ENCODE measurements around the gene CNDP2. TPM values are rescaled to one million over a fixed set of nuclear protein-coding genes. Genes with fewer than 3 reads are reported as not detected.

Gene CNDP2
- total and polyA plus RNA-seq, 2 of the 13 experiments (the other 11 are each of a cell fraction or from before 2014, with no cell fraction given), result 64.7 to 80.8 TPM

- ATAC-seq (no peak), DNase-seq (ENCODE audit: low spot score) (no peak), FAIRE-seq (no peak)
- ChIA-PET POLR2A (no interaction called here), CTCF (ENCODE audit: low intra/inter-chr PET ratio, low total read pairs) (no interaction called here)
- intact Hi-C loops (cut with micrococcal nuclease; ENCODE audit: unreplicated experiment), result no loop called here
- BruUV-seq (replicated peaks), result no TSS peak
- H3K4me3 ChIP-seq (replicated peaks in 1 of 3; ENCODE audit: insufficient read depth in 1 of 3, low read depth in 2 of 3, low read length in 3 of 3), result no peak overlapping the region
- in situ Hi-C loops (cut with HindIII; ENCODE audit: extremely low pct_ligation_motif_present, low pct_unique_long_range_greater_than_20kb), result no loop called here
- no peak overlapping the region for H3K4me2 ChIP-seq (ENCODE audit: low read depth, low read length)
- H3K27ac ChIP-seq (ENCODE audit: extremely low read length, insufficient read depth, low read length), result no peak overlapping the region
- H3K79me2 ChIP-seq (ENCODE audit: insufficient read depth, low read length), result no peaks in the 10 kb centered on the region
- no peaks in the 10 kb centered on the region for H3K9me3 ChIP-seq (ENCODE audit: low read length)
- H3K4me1 ChIP-seq (ENCODE audit: insufficient read depth, low read length), result peaks cover 9% of the 10 kb centered on the region
- no peaks in the 10 kb centered on the region for H3K27me3 ChIP-seq (ENCODE audit: control insufficient read depth in 1 of 2, insufficient read depth in 2 of 2, low read length in 2 of 2)
- no peak for TF ChIP-seq MAFK (conservative IDR thresholded peaks at IDR 0.05 in 1 of 2, IDR thresholded peaks at IDR 0.05 in 1 of 2; ENCODE audit: low read length in 2 of 2)
- TF ChIP-seq RFX5 (IDR thresholded peaks at IDR 0.05; ENCODE audit: low read depth, low read length), result no peak
- peak; percentile 78 for TF ChIP-seq ZNF629 (CRISPR knock-in tag; conservative IDR thresholded peaks at IDR 0.05)
- WGBS (ENCODE audit: low lambda C conversion rate), result 95% methylated on average over 22 of the region's 27 CpGs
- no peaks in the 10 kb centered on the region for H4K20me1 ChIP-seq (ENCODE audit: insufficient read depth, low read length)
- no peak overlapping the region for H2AFZ ChIP-seq (ENCODE audit: low read length)
- no peak overlapping the region for H3K9ac ChIP-seq (ENCODE audit: insufficient read depth, low read depth, low read length)
- peaks cover 31 to 89% of the 10 kb centered on the region in 2 experiments for H3K36me3 ChIP-seq (replicated peaks in 1 of 2; ENCODE audit: control insufficient read depth in 1 of 2, insufficient read depth in 2 of 2, low read length in 2 of 2)
Observed at GRCh38 chr18:74513149-74513882, 17.2 kb downstream of the CNDP2 start.

GRCh38 chr18:74513883-74514205, 17.7 kb downstream of the CNDP2 start:
- ChIA-PET CTCF (ENCODE audit: low intra/inter-chr PET ratio, low total read pairs) (no interaction called here), POLR2A (no interaction called here)
- TF ChIP-seq ZBTB33 (CRISPR knock-in tag; IDR thresholded peaks at IDR 0.05), result peak; percentile 28; the same call in 1 of the 2 replicates
- TF ChIP-seq ZNF383 (CRISPR knock-in tag; IDR thresholded peaks at IDR 0.05; ENCODE audit: borderline replicate concordance), result no peak
- H3K36me3 ChIP-seq (replicated peaks in 1 of 2; ENCODE audit: control insufficient read depth in 1 of 2, insufficient read depth in 2 of 2, low read length in 2 of 2), result peaks cover 29 to 89% of the 10 kb centered on the region in 2 experiments
- no peak overlapping the region for H3K4me3 ChIP-seq (replicated peaks in 1 of 3; ENCODE audit: insufficient read depth in 1 of 3, low read depth in 2 of 3, low read length in 3 of 3)
- no peaks in the 10 kb centered on the region for H3K27me3 ChIP-seq (ENCODE audit: control insufficient read depth in 1 of 2, insufficient read depth in 2 of 2, low read length in 2 of 2)
- no peak overlapping the region for H2AFZ ChIP-seq (ENCODE audit: low read length)
- no peak overlapping the region for H3K9ac ChIP-seq (ENCODE audit: insufficient read depth, low read depth, low read length)
- no peak for DNase-seq (ENCODE audit: low spot score)
- H3K79me2 ChIP-seq (ENCODE audit: insufficient read depth, low read length), result no peaks in the 10 kb centered on the region
- H3K9me3 ChIP-seq (ENCODE audit: low read length), result no peaks in the 10 kb centered on the region
- no TSS peak for BruUV-seq (replicated peaks)
- ATAC-seq, result no peak
- no peak for FAIRE-seq
- peaks cover 4% of the 10 kb centered on the region for H3K4me1 ChIP-seq (ENCODE audit: insufficient read depth, low read length)
- H3K4me2 ChIP-seq (ENCODE audit: low read depth, low read length), result no peak overlapping the region
- H4K20me1 ChIP-seq (ENCODE audit: insufficient read depth, low read length), result no peaks in the 10 kb centered on the region
- WGBS (ENCODE audit: low lambda C conversion rate), result 91% methylated on average over 8 of the region's 8 CpGs
- no peak overlapping the region for H3K27ac ChIP-seq (ENCODE audit: extremely low read length, insufficient read depth, low read length)
- in situ Hi-C loops (cut with HindIII; ENCODE audit: extremely low pct_ligation_motif_present, low pct_unique_long_range_greater_than_20kb) (no loop called here), intact Hi-C loops (cut with micrococcal nuclease; ENCODE audit: unreplicated experiment) (no loop called here)

Data from HepG2 (cell line).